Uterus (tissue), 2 donors: ENCODE data around the gene OTOR.

Experiments
- CTCF ChIP-seq, 4 experiments: fragments of 200-600 bp in 2 of 4; fragments of 450-650 bp in 2 of 4; sonication (generic) in 2 of 4; IDR thresholded peaks; one replicate each; pipeline ENCODE4 v1.5.1; 2016 to 2019; ENCODE audit warnings: antibody characterized with exemption in 4 of 4, mild to moderate bottlenecking in 2 of 4, moderate library complexity in 1 of 4
- POLR2A ChIP-seq, 2 donors: fragments of 450-650 bp; IDR thresholded peaks; one replicate each; pipeline ENCODE4 v1.6.1; 2016; ENCODE audit warnings: antibody characterized with exemption in 2 of 2, mild to moderate bottlenecking in 1 of 2, moderate library complexity in 1 of 2

DNA sequence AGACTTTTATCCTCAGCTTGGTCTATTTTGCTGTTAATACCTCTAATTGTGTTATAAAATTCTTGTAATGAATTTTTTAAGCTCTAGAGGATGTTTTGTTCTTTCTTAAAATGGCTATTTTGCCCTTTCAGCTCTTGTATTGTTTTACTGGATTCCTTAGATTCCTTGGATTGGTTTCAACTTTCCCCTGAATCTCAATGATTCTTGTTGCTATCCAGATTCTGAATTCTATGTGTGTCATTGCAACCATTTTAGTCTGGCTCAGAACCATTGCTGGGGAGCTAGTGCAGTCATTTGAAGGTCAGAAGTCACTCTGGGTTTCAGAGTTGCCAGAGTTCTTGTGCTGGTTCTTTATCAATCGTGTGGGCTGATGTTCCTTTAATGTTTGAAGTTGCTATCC is 37.1 kb downstream of the OTOR start:
- no peak for TF ChIP-seq CTCF (IDR thresholded peaks at IDR 0.05)
- no peak for TF ChIP-seq POLR2A (IDR thresholded peaks at IDR 0.05)
